GM12878 (cell line): ENCODE measurements around the gene PRR5L. TPM values are rescaled to one million over a fixed set of nuclear protein-coding genes. Genes with fewer than 3 reads are reported as not detected.

Experiments used
- ATAC-seq: fragments of 200-7000 bp; cut with Tn5 transposase; 3 replicates; pipeline ENCODE4 v1.9.1; 2020; ENCODE audit warnings: mild to moderate bottlenecking, moderate library complexity
- BruUV-seq: library from RNA; stranded (reverse); fragments of 400-500 nt; replicated peaks from 2 replicates; lab custom pipeline; 2021; lab: Mats Ljungman, UMichigan
- CTCF ChIA-PET: fragments of 300-600 bp; sonication (Branson Sonifier 250); formaldehyde crosslinking; extraction: SDS; loops from one replicate; lab custom pipeline; 2021; ENCODE audit warnings: inconsistent platforms; lab: Yijun Ruan, JAX
- POLR2A ChIA-PET: fragments of 350-600 bp; formaldehyde crosslinking; extraction: SDS; loops from one replicate; lab custom pipeline; 2021; ENCODE audit warnings: inconsistent platforms; lab: Charles Lee
- RAD21 ChIA-PET: fragments of 300-600 bp; sonication (Branson Sonifier 250); formaldehyde crosslinking; loops from one replicate; lab custom pipeline; 2023; ENCODE audit warnings: antibody characterized with exemption; ENCODE audit not compliant: unreplicated experiment; lab: Charles Lee
- SMC1A ChIA-PET: fragments of 300-600 bp; sonication (Branson Sonifier 250); formaldehyde crosslinking; loops from one replicate; lab custom pipeline; 2023; ENCODE audit not compliant: unreplicated experiment, uncharacterized antibody; lab: Charles Lee
- DNase-seq: peaks from one replicate; pipeline ENCODE4 v3.0.0-alpha.2; 2011; ENCODE audit warnings: low read depth, low spot score
- FAIRE-seq: peaks from 3 replicates; lab custom pipeline; 2011; peaks lifted over from hg19 to GRCh38; lab: Jason Lieb, UNC
- H2AFZ ChIP-seq: 2 replicates; pipeline ENCODE4 v1.6.0; 2011; ENCODE audit warnings: low read depth, low read length, control low read depth; ENCODE audit not compliant: control insufficient read depth
- H3K27ac ChIP-seq: 2 replicates; pipeline ENCODE4 v1.5.1; 2011; ENCODE audit warnings: control low read depth; ENCODE audit not compliant: control insufficient read depth, insufficient read depth
- H3K27me3 ChIP-seq, 2 experiments: replicated peaks in 1 of 2; 2 replicates each; pipeline versions ENCODE4 v1.6.0 to v1.6.1; 2011; ENCODE audit warnings: low read length in 1 of 2; ENCODE audit not compliant: control insufficient read depth in 2 of 2, insufficient read depth in 2 of 2
- H3K36me3 ChIP-seq, 2 experiments: 2 replicates each; pipeline ENCODE4 v1.5.1; 2011; ENCODE audit warnings: low read length in 1 of 2; ENCODE audit not compliant: control insufficient read depth in 2 of 2, insufficient read depth in 2 of 2
- H3K4me1 ChIP-seq: 2 replicates; pipeline ENCODE4 v1.6.1; 2011; ENCODE audit warnings: mild to moderate bottlenecking, low read length, moderate library complexity, mixed read lengths; ENCODE audit not compliant: control insufficient read depth, insufficient read depth
- H3K4me2 ChIP-seq: 2 replicates; pipeline ENCODE4 v1.6.0; 2011; ENCODE audit warnings: control low read depth; ENCODE audit not compliant: control insufficient read depth, insufficient read depth
- H3K4me3 ChIP-seq: fragments of 200-600 bp; sonication (generic); 2 replicates; pipeline ENCODE4 v1.5.1; 2016
- H3K79me2 ChIP-seq: 2 replicates; pipeline ENCODE4 v1.6.0; 2011; ENCODE audit warnings: low read length; ENCODE audit not compliant: control insufficient read depth, insufficient read depth
- H3K9ac ChIP-seq: 2 replicates; pipeline ENCODE4 v1.8.0; 2011; ENCODE audit warnings: low read length, control low read depth, mixed read lengths; ENCODE audit not compliant: control insufficient read depth, insufficient read depth
- H3K9me3 ChIP-seq: replicated peaks from 3 replicates; pipeline ENCODE4 v1.5.1; 2011; ENCODE audit warnings: mild to moderate bottlenecking, low read length; ENCODE audit not compliant: control insufficient read depth, insufficient read depth
- H4K20me1 ChIP-seq: 2 replicates; pipeline ENCODE4 v1.6.0; 2011; ENCODE audit not compliant: control insufficient read depth, insufficient read depth
- ATF2 ChIP-seq: IDR thresholded peaks from 2 replicates; pipeline ENCODE4 v1.6.1; 2012; ENCODE audit warnings: low read length, inconsistent platforms
- ATF7 ChIP-seq: fragments of 450-650 bp; IDR thresholded peaks from 2 replicates; pipeline ENCODE4 v1.6.1; 2016; ENCODE audit warnings: low read depth, mild to moderate bottlenecking
- BMI1 ChIP-seq: fragments of 450-650 bp; IDR thresholded peaks from 2 replicates; pipeline ENCODE4 v1.6.1; 2016; ENCODE audit warnings: mild to moderate bottlenecking, moderate library complexity, borderline replicate concordance
- CBX5 ChIP-seq: sonication (generic); IDR thresholded peaks from 2 replicates; pipeline ENCODE4 v1.6.1; 2016; ENCODE audit warnings: low read depth, moderate library complexity, mild to moderate bottlenecking, inconsistent platforms
- DPF2 ChIP-seq: fragments of 450-650 bp; IDR thresholded peaks from 2 replicates; pipeline ENCODE4 v1.6.1; 2017; ENCODE audit warnings: mild to moderate bottlenecking
- ESRRA ChIP-seq: IDR thresholded peaks from 2 replicates; pipeline ENCODE4 v1.6.1; 2012; ENCODE audit warnings: mild to moderate bottlenecking, low read length, improper control_type of control experiment
- FOXM1 ChIP-seq: IDR thresholded peaks from 2 replicates; pipeline ENCODE4 v1.6.1; 2012; ENCODE audit warnings: low read depth, mild to moderate bottlenecking, inconsistent platforms, low read length, moderate library complexity
- GABPA ChIP-seq: IDR thresholded peaks from 2 replicates; pipeline ENCODE4 v1.6.1; 2014; ENCODE audit warnings: antibody characterized with exemption, low read depth, mild to moderate bottlenecking, inconsistent platforms
- HCFC1 ChIP-seq: fragments of 150-350 bp; IDR thresholded peaks from 2 replicates; pipeline ENCODE4 v1.6.1; 2014; ENCODE audit warnings: low read length
- IKZF1 ChIP-seq: fragments of 450-650 bp; conservative IDR thresholded peaks from 2 replicates; pipeline ENCODE4 v1.6.1; 2017; ENCODE audit warnings: antibody characterized with exemption, mild to moderate bottlenecking
- MEF2A ChIP-seq: IDR thresholded peaks from 2 replicates; pipeline ENCODE4 v1.6.1; 2011; ENCODE audit warnings: low read depth, mild to moderate bottlenecking, low read length, moderate library complexity; ENCODE audit not compliant: insufficient read depth
- RAD21 ChIP-seq: IDR thresholded peaks from 2 replicates; pipeline ENCODE4 v1.6.1; 2011; ENCODE audit warnings: mild to moderate bottlenecking, low read depth, low read length, moderate library complexity; ENCODE audit not compliant: insufficient read depth
- RELA ChIP-seq: fragments of 450-650 bp; IDR thresholded peaks from 2 replicates; pipeline ENCODE4 v1.8.0; 2014; ENCODE audit warnings: borderline replicate concordance; ENCODE audit not compliant: partially characterized antibody
- RUNX3 ChIP-seq: IDR thresholded peaks from 2 replicates; pipeline ENCODE4 v1.6.1; 2012; ENCODE audit warnings: low read length, inconsistent platforms
- ZNF622 ChIP-seq: fragments of 450-650 bp; IDR thresholded peaks from 2 replicates; pipeline ENCODE4 v1.6.1; 2017; ENCODE audit warnings: mild to moderate bottlenecking, inconsistent platforms
- WGBS: methylation state at CpG from one replicate; pipeline ENCODE4 v1.1.6; 2016; ENCODE audit warnings: low lambda C conversion rate; ENCODE audit not compliant: insufficient replicate concordance, insufficient coverage; ENCODE audit errors: missing lambda C conversion rate; 5-methylcytosine and 5-hydroxymethylcytosine counted together
- in situ Hi-C: fragments of 300-500 bp; cut with MboI; formaldehyde crosslinking; loops from 9 replicates; pipeline ENCODE4 v1.14.3; 2018; ENCODE audit warnings: mixed read lengths
- intact Hi-C: fragments of 100-400 bp; cut with micrococcal nuclease; formaldehyde crosslinking; loops from one replicate; pipeline ENCODE4 v1.14.2; 2022; ENCODE audit not compliant: unreplicated experiment
- polyA plus RNA-seq, 11 experiments: library from polyadenylated mRNA; depleted of rRNA in 4 of 11; unstranded in 6 of 11; stranded (reverse) in 5 of 11; fragments of >200 nt; fragmentation: Nextera tagmentation in 4 of 11; fragmentation: Illumina TruSeq in 1 of 11; extraction: Ambion mirVana in 4 of 11; extraction: Trizol in 1 of 11; gene quantifications; 1 replicate in 1 of 11; 2 replicates in 10 of 11; pipeline versions ENCODE4 v1.2.1 to v1.2.3, GENCODE V29; 2011 to 2016; ENCODE audit warnings: inconsistent platforms in 2 of 11, missing spikeins in 2 of 11, low read depth in 1 of 11
- total RNA-seq, 4 experiments: library from RNA; depleted of rRNA in 3 of 4; stranded (reverse); fragments of >200 nt in 3 of 4; fragmentation: Illumina TruSeq in 1 of 4; extraction: Trizol in 1 of 4; gene quantifications; 2 replicates each; pipeline versions ENCODE4 v1.2.1 to v1.2.3, GENCODE V29; 2013 to 2021

The PRR5L gene
- total and polyA plus RNA-seq, 10 of the 15 experiments (the other 5 are each of a cell fraction or from before 2014, with no cell fraction given), result 0.11 to 4.2 (median 0.67) TPM; not detected in 1

- CTCF ChIA-PET, result interaction anchor here (0.8 to 2.4 kb wide), 2 partner anchors 126 to 140 kb away, joined by 3 to 9 read pairs; no protein-coding TSS in a partner anchor
- H3K27me3 ChIP-seq, result no peaks in the 10 kb centered on the region
- SMC1A ChIA-PET, result interaction anchor here (1.1 to 2.3 kb wide), 3 partner anchors 8 to 125 kb away, joined by 3 to 9 read pairs (median 4); no protein-coding TSS in a partner anchor
- H3K9ac ChIP-seq, result no peak overlapping the region
- H3K9me3 ChIP-seq, result no peaks in the 10 kb centered on the region
- POLR2A ChIA-PET, result no interaction called here
- no peaks in the 10 kb centered on the region for H4K20me1 ChIP-seq
- H3K79me2 ChIP-seq, result no peaks in the 10 kb centered on the region
- ATAC-seq (no peak), FAIRE-seq (no peak), DNase-seq (no peak)
- H3K4me2 ChIP-seq, result no peak overlapping the region
- peaks cover 44% of the 10 kb centered on the region for H3K4me1 ChIP-seq
- WGBS, result 84% methylated on average over 3 of the region's 3 CpGs
- intact Hi-C loops, result no loop called here
- peak; percentile 18; the same call in 1 of the 2 replicates for TF ChIP-seq RUNX3
- no peak for TF ChIP-seq ESRRA
- TF ChIP-seq RAD21, result 0 out of 2 replicates have a peak, but pooled peaks have one; percentile 8
- TF ChIP-seq ZNF622, result no peak
- H3K4me3 ChIP-seq, result no peak overlapping the region
- in situ Hi-C loops, result no loop called here
- H3K36me3 ChIP-seq, result no peaks in the 10 kb centered on the region
- RAD21 ChIA-PET, result interaction anchor here (0.6 to 1.2 kb wide), 2 partner anchors 25 to 26 kb away, joined by 3 read pairs; no protein-coding TSS in a partner anchor
- H2AFZ ChIP-seq, result no peak overlapping the region
- no TSS peak for BruUV-seq
- no peak overlapping the region for H3K27ac ChIP-seq
These were observed 56.8 kb downstream of the PRR5L start for GRCh38 chr11:36352922-36353321.

GRCh38 chr11:36354221-36355003 lies 58.3 kb downstream of the PRR5L start:
- WGBS, result 6% methylated on average over 6 of the region's 6 CpGs
- in situ Hi-C loops (no loop called here), intact Hi-C loops (loop anchor here (2.0 kb wide), 1 partner anchor 42 kb away; no protein-coding TSS in a partner anchor)
- H3K36me3 ChIP-seq, result no peaks in the 10 kb centered on the region
- FAIRE-seq (peak; percentile 64), DNase-seq (peak; percentile 42), ATAC-seq (peak; percentile 78)
- H2AFZ ChIP-seq, result no peak overlapping the region
- RAD21 ChIA-PET, result interaction anchor here (0.9 to 1.9 kb wide), 3 partner anchors 27 to 62 kb away, joined by 3 to 7 read pairs (median 3); no protein-coding TSS in a partner anchor
- H3K4me1 ChIP-seq, result peaks cover 44% of the 10 kb centered on the region
- H3K4me2 ChIP-seq, result peak overlapping the region; percentile 73
- CTCF ChIA-PET, result interaction anchor here (1.4 to 2.4 kb wide), 2 partner anchors 9 to 138 kb away, joined by 3 to 9 read pairs; no protein-coding TSS in a partner anchor
- SMC1A ChIA-PET, result interaction anchor here (0.9 to 2.3 kb wide), 7 partner anchors 8 to 123 kb away, joined by 3 to 9 read pairs (median 4); no protein-coding TSS in a partner anchor
- no TSS peak for BruUV-seq
- no peak overlapping the region for H3K9ac ChIP-seq
- H3K4me3 ChIP-seq, result peak overlapping the region; percentile 18; the same call in 1 of the 2 replicates
- 0 out of 2 replicates have a peak overlapping the region, but pooled peaks have one; percentile 1 for H3K27ac ChIP-seq
- POLR2A ChIA-PET, result no interaction called here
- H3K27me3 ChIP-seq, result no peaks in the 10 kb centered on the region
- no peaks in the 10 kb centered on the region for H4K20me1 ChIP-seq
- no peaks in the 10 kb centered on the region for H3K79me2 ChIP-seq
- H3K9me3 ChIP-seq, result no peaks in the 10 kb centered on the region
- TF ChIP-seq GABPA (0 out of 2 replicates have a peak, but pooled peaks have one; percentile 39), BMI1 (0 out of 2 replicates have a peak, but pooled peaks have one; percentile 29), RUNX3 (peak; percentile 75), FOXM1 (0 out of 2 replicates have a peak, but pooled peaks have one; percentile 69), MEF2A (peak; percentile 70), RELA (no peak), ATF2 (peak; percentile 94), DPF2 (0 out of 2 replicates have a peak, but pooled peaks have one; percentile 38), CBX5 (0 out of 2 replicates have a peak, but pooled peaks have one; percentile 39), HCFC1 (no peak), ATF7 (peak; percentile 82), IKZF1 (peak; percentile 57; the same call in 1 of the 2 replicates)
